Activated CD4-positive, CD25-positive, alpha-beta regulatory T cell treated with anti-CD3 and anti-CD28 coated beads, Interleukin-2, amount 50 U/mL, for 24 hours (primary cell): ENCODE results near the gene XRCC3.
"Not testable (repeated sequence)": the region's sequence is repeated elsewhere in the genome, so short reads cannot be mapped to it uniquely, and the experiment has no call there.

Experiments used
- ATAC-seq, 2 donors: fragments of 150-1000 bp; cut with Tn5 transposase; one replicate each; pipeline ENCODE4 v1.10.0; 2021; ENCODE audit warnings: mild to moderate bottlenecking in 1 of 2, moderate library complexity in 1 of 2

Gene XRCC3

DNA sequence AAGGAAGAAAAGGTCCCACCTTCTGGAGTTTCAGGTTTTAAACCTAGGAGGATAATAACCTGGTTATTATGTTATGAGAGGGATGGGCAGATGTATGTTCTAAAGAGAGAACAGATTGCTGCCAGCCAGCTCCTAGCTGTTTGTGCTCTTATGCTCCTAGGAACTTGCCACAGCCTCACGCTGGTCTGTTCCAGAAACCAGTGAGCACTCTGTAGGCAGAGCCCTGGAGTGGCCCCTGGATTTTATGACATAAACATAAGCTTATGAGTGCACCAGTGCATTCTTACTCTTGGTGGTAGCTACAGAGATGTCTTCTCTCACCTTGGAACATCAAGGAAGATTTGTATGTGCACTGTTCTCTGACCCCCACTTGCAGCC is 58.5 kb downstream of the XRCC3 start:
- ATAC-seq: no peak

DNA sequence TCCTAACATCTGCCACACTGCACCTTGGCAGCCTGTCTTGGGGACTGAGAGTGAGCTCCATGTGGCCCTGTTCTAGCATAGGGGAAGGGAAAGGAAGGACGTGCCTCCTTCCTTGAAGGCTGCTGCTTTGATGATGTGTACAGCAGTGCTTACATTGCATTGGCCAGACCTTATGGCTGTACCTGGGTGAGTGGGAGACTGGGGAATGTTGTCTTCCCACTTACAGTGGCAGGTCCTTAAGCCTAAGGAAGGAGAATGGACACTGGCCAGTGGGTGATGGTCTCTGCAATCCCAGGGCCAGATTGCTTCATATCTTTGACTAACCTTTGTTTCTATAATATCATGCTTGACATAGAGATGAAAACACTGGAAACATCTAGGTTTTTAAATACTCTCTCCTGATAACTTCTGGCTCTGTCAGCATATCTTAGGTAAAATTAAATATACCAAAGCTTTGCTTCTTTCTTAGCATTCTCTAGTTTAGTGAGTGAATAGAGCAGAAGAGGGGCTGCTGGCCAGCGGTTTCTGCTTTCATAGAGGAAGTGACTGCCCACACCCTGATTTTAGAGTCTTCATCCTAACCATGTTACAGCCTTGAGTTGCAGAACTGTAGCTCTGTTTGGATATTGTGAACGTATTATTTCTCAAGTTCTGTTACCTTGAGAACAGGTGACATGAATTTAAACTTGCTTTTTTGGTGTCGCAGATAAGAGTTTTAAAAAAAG is 59.1 kb downstream of the XRCC3 start:
- no peak for ATAC-seq

DNA sequence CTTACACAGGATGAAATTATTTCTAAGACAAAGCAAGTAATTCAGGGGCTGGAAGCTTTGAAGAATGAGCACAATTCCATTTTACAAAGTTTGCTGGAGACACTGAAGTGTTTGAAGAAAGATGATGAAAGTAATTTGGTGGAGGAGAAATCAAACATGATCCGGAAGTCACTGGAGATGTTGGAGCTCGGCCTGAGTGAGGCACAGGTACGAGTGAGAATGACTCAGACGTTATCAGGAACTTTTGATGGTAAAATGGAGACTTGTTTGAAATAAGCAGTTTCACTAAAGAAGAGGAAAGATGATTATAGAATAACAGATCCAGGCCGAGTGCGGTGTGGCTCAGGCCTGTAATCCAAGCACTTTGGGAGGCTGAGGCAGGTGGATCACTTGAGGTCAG is 60.6 kb downstream of the XRCC3 start:
- no peak for ATAC-seq

DNA sequence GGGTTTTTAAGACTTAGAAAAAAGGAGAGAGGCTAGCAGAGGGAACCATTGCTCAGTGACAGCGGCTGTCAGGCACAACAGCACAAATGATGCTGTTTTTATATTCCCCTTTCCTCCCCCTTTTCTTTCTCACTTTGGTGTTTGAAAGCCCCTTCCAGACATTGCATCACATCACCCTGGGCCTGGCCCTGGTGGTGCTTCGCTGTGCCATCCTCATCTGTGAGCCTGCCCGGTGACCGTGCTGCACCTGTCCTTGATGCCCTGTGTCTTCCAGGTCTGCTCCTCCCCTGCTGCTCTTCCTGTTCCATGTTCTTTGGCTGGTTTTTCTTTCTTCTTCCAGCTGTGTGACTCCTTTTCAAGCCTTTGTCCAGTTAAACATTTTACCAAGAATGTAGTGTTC is 61.4 kb downstream of the XRCC3 start:
- ATAC-seq: no peak

DNA sequence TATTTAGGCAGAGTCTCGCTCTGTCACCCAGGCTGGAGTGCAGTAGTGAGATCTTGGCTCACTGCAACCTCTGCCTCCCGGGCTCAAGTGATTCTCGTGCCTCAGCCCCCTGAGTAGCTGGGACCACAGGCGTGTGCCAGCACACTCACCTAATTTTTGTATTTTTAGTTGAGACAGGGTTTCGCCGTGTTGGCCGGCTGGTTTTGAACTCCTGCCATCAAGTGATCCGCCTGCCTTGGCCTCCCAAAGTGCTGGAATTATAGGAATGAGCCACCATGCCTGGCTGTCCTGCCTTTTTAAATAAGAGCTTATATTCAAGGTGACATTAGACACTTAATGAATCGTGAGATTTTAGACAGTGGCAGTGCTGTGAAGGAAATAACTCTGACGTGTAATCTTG is 61.9 kb downstream of the XRCC3 start:
- not testable (repeated sequence) for ATAC-seq

DNA sequence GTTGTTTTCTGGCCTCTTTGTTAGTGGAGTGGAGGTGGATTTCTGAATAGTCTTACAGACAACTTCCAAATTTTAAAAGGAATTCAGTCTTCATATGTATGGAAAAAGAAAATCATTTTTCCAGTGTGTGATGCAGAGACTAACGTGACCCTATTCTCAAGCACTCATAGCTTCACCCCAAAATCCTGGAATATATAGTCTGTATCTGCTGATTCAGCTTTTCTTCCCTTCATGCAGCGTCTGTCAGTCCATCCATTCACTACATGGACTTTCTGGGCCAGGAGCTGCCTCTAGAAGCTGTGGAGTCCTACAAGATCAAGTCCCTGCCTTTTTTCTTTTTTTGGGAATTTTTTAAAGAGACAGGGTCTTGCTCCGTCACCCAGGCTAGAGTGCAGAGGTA is 62.4 kb downstream of the XRCC3 start:
- ATAC-seq: no peak

DNA sequence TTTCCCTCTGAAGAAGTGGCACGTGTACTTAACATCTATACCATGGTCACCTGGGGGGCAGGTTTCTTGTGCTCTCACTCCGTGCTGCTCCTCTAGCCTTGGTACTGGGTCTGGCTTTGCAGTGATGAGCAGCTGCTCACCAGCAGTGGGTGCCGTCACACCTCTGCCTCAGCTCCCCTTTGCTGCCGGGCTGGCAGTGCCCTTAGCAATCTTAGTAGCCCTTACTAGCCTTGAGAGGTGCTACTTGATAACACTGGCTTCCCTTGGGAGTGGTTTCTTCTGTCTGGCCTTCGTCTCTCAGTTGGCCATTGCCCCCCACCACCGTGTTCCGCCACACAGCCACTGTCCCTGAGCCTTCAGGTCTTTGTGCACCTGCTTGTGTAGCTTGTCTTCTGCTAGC is 63.7 kb downstream of the XRCC3 start:
- no peak for ATAC-seq

DNA sequence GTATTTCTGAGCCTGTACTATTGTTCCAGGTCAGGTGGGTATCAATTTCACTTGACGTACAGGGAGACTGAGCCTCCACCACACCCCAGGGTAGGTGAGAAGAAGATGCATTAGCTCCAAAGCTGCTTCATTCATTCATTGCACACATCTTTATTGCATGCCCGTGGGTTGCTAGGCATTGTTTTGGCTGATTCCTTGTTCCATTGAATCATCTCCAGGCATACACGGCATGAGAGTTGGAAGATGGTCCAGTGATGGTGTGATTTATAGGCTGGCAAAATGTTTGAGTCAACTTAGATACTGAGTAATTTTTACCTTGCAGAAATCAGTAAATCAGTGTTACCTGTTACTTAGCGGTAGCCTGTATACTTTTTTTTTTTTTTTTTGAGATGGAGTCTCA is 65.0 kb downstream of the XRCC3 start:
- no peak for ATAC-seq

DNA sequence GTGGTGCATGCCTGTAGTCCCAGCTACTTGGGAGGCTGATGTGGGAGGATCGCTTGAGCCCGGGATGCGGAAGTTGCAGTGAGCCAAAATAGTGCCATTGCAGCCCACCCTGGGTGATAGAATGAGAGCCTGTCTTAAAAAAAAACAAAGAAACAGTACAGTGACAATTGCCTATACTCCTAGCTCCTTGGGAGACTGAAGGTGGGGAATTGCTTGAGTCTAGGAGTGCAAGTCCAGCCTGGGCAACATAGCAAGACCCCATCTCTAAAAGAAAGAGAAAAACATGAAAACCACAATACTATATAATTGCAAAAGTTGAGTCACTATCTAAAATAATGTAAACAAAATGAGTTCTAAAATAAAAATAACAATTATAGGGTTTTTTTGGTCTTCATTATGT is 66.2 kb downstream of the XRCC3 start:
- no peak for ATAC-seq
